Activated CD8-positive, alpha-beta memory T cell treated with anti-CD3 and anti-CD28 coated beads for 36 hours (primary cell): Measurements from ENCODE around the gene FOXP4. TPM values are rescaled to one million over a fixed set of nuclear protein-coding genes. Genes with fewer than 3 reads are reported as not detected.

Experiments used
- CTCF ChIA-PET: fragments of 350-600 bp; sonication (Branson Sonifier 250); formaldehyde crosslinking; loops from one replicate; lab custom pipeline; 2021; ENCODE audit warnings: antibody characterized with exemption; lab: Charles Lee
- POLR2A ChIA-PET: fragments of 350-600 bp; sonication (Branson Sonifier 250); formaldehyde crosslinking; loops from one replicate; lab custom pipeline; 2021; ENCODE audit warnings: antibody characterized with exemption; lab: Charles Lee
- total RNA-seq, 2 experiments: library from RNA; stranded (reverse); gene quantifications; one replicate each; pipeline ENCODE4 v1.2.3, GENCODE V29; 2021

FOXP4 gene
- total RNA-seq, 2 experiments from 2014 or later, result 21.0 to 23.6 TPM

DNA sequence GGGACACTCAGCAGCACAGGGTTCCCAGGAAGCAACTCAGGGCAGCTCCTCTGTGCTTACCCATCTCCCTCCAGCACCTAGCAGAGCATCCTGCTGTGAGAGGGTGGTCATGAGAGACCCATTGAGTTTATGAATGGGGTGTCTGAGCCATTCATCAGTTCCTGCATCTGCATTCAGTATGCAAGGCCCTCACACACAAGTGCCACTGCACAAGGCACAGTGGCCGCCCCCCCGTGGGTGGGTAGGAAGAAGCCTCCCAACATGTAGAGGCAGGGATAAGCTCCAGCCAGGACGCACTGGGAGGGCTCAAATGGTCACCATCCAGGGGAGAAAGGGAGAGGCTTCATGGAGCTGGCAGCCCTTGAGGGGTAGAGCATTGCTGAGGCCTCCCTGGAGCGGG is 43.0 kb downstream of the FOXP4 start:
- ChIA-PET POLR2A (no interaction called here), CTCF (interaction anchor here (1.0 kb wide), 1 partner anchor 164 kb away, joined by 5 read pairs; no protein-coding TSS in a partner anchor)

DNA sequence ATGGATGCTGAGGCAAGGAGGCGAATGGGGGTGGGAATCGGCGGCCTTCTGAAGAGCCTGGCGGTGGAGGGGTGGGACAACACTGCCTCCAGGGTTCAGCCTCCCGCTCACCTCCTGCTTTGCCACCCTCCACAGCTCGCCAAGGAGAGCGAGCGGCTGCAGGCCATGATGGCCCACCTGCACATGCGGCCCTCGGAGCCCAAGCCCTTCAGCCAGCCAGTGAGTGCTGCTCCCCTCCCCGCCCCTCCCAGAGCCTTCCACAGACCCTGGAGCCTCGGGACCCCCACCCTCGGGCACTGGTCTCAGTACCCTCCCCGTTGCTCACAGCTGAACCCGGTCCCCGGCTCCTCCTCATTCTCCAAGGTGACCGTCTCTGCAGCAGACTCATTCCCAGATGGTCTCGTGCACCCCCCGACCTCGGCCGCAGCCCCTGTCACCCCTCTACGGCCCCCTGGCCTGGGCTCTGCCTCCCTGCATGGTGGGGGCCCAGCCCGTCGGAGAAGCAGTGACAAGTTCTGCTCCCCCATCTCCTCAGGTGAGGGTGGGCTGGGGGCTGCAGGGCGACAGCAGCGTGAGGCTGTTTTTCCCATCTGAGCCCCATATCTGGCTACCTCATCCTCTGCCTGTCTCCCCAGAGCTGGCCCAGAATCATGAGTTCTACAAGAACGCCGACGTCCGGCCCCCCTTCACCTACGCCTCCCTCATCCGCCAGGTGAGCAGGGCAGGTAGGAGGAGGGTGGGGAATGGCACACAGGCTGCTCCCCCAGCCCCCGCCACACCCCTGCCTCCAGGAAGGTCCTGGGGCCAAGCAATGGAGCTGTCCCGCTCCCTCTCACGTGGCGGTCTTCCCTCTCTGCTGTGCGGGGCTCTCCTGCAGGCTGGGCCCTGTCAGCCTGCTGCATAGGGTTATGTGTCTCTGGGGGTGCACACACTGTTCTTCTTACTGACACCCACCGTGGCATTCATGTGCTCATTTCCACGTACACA is 43.7 kb downstream of the FOXP4 start:
- CTCF ChIA-PET, result interaction anchor here (1.3 kb wide), 1 partner anchor 167 kb away, joined by 5 read pairs; no protein-coding TSS in a partner anchor
- POLR2A ChIA-PET, result no interaction called here

DNA sequence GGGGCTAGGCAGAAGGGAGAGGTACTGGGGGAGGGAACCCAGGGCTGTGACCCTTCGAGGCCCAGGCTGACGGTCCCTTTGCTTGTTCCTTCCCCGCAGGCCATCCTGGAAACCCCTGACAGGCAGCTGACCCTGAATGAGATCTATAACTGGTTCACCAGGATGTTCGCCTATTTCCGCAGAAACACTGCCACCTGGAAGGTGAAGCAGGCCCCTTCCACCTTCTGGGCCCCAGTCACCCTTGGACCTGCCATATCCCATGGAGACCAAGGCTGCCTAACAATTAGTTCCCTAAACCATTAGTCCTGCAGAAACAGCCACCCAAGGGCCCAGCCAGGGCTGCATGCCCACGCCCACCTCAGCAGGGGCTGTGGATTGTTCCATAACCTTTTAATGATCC is 44.9 kb downstream of the FOXP4 start:
- ChIA-PET POLR2A (no interaction called here), CTCF (interaction anchor here (0.7 to 2.1 kb wide), 5 partner anchors 12 to 221 kb away, joined by 3 to 12 read pairs (median 5); no protein-coding TSS in a partner anchor)

DNA sequence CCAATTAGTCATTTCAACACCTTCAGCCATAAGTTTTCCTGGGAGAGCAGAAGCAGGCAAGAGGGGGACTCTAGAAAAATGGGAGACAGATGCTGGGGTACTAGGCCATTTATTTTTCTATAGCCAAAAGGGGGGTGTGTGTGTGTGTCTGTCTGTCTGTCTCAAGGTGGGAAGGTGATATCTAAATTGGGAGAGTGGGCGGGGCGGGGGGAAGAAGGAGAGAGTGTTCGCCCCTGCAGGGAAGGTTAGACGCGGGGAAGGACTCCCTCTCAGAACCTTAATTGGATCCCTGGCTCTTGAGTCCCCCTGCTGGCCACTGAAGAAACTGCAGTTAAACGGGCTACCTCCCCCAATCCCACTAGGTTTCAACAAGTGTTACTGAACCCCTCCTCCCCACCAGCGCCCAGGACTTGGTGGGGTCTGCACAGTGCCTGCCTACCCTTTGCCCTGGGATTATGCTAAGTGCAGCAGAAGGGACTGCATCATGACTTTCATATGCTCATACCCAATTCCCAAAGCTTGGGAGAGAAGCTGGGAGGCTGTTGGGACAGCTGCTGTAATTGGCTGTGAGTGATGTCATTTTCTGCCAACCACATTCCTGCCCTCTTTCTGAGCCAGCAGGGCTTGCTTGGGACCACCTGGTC is 45.8 kb downstream of the FOXP4 start:
- ChIA-PET CTCF (interaction anchor here (0.5 to 2.1 kb wide), 8 partner anchors 11 to 223 kb away, joined by 3 to 12 read pairs (median 3); no protein-coding TSS in a partner anchor), POLR2A (no interaction called here)

DNA sequence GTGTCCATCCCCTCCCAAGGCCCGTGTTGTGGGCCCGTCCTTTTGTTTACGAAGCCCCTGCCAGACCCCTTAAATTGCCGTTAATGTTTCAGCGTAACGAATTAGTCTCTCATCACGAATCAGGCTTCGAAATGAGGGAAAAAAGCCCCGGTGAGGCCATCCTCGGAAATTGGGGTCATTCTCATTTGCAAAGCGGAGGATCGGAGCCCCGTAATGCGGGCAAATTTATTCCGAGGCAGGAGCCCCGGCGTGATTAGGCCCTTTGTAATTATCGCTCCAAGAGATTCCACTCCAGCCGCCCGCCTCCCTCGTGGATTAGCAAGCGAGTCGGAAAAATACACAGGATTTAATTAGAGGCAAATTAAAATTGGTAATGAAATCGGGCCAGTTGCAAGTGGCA is 47.2 kb downstream of the FOXP4 start:
- POLR2A ChIA-PET, result no interaction called here
- CTCF ChIA-PET, result interaction anchor here (2.1 kb wide), 1 partner anchor 9 kb away, joined by 7 read pairs; no protein-coding TSS in a partner anchor

DNA sequence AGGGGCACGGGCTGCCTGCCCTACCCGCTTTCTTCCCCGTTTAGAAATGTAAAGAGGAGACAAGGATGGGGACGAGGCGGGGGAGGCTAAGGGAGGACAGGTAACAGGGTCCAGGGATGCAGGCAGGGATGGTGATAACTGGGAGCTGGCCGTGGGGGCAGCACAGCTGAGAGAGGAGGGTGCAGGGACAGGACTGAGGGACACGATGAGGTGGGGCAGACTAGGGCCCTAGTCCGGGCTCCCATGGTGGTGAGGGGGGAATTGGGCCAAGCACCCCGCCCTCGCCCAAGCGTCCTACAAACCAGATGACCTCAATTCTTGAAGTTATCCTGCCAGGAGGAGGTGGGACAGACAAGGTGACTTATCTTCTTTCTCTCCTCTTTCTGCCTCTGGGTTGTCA is 47.7 kb downstream of the FOXP4 start:
- ChIA-PET CTCF (interaction anchor here (1.9 kb wide), 1 partner anchor 168 kb away, joined by 8 read pairs; no protein-coding TSS in a partner anchor), POLR2A (no interaction called here)

DNA sequence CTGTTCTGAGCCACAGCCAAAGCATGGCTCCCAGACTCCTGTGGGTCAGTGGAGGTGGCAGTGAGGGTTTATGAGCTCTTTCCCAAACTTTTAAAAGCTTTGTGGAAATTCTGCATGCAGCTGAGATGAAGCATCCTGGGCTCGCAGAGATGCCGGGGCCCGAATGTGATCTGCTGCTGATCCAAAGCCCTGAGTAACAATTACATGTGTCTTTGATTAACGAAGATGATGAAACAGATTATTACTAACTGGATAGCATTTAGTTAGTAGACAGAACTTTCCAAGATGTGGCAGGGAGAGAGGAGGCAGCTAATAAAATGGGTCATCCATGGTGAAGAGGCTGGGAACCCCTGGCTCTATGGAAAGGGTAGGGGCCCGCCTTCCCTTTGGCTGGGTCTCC is 48.1 kb downstream of the FOXP4 start:
- POLR2A ChIA-PET, result no interaction called here
- CTCF ChIA-PET, result interaction anchor here (1.0 to 1.9 kb wide), 2 partner anchors 125 to 169 kb away, joined by 3 to 8 read pairs; no protein-coding TSS in a partner anchor

DNA sequence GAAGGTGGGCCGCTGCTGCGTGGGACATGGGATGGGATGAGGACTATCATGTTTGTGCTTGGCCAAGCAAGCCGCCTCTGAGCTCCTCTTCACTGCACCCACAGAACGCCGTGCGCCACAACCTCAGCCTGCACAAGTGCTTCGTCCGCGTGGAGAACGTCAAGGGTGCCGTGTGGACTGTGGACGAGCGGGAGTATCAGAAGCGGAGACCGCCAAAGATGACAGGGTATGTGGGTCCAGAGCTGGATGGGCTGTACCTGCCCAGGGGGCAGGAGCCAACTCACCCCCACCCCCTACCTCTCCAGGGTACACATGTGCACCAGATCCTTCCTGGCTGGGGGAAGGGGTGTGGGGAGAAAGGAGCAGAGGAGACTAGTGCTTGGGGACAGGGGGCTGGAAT is 48.6 kb downstream of the FOXP4 start:
- ChIA-PET POLR2A (no interaction called here), CTCF (interaction anchor here (1.0 to 1.9 kb wide), 2 partner anchors 125 to 169 kb away, joined by 3 to 8 read pairs; no protein-coding TSS in a partner anchor)

DNA sequence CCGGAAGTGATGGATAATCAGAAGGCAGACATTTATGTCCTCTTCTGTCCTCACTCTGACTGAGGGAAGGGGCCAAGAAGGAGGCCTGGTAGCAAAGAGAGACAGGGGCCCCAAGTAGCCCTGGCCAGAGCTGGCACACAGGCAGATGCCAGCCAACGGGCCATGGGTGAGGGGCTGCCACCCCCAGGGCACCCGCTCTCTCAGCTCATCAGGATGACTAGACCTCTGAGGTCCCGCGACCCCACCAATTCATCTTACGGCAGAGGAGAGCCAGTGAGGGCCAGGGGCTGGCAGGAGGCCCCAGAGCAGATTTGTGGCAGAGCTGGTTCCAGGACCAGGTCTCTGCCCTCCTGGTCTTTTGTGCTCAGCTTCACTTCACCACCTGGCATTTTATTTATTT is 49.0 kb downstream of the FOXP4 start:
- POLR2A ChIA-PET, result no interaction called here
- CTCF ChIA-PET, result interaction anchor here (1.0 to 1.9 kb wide), 2 partner anchors 126 to 169 kb away, joined by 3 to 8 read pairs; no protein-coding TSS in a partner anchor

DNA sequence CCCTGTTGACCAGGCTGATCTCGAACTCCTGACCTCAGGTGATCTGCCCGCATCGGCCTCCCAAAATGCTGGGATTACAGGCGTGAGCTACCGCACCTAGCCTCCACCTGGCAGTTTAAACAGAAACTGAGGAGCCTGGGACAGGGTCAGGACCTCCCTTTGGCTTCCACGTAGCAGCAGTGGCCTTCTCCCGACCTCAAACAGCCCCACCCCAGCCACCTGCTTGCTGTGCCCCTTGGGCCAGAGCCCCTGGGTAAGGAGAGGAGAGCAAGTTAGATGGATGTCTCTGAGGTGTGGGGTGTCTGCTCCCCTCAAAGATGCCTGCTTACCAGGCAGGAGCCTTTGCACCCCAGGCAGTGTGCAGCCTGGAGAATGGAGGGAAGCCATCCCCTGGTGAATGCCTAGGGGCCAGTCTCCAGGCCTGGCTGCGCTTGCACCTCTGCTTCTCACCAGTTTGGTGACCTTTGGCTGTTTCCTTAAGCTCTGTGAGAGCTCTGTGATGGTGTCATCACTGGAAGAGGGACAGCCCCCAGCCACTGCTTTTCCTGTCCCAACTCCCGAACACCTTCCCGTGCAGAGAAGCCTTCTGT is 50.0 kb downstream of the FOXP4 start:
- CTCF ChIA-PET, result interaction anchor here (1.4 kb wide), 1 partner anchor 87 kb away, joined by 8 read pairs; no protein-coding TSS in a partner anchor

DNA sequence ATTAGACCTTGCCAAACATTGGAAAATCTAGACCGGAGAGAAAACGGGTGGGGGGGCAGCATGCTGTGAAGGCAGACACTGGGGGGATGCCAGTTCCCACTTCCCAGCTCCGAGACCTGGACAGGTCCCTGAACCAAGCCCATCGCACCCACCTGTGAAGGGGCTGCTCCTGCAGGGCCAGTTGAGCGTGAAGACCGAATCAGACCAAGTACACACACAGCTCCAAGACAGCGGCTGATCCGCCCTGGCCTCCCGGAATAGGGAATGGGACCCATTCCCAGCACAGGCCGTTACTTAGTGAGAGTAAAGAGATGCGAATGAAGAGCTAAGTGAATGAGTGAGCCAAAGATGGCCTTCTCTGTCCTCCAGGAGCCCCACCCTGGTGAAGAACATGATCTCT is 50.6 kb downstream of the FOXP4 start:
- ChIA-PET CTCF (interaction anchor here (1.4 kb wide), 1 partner anchor 87 kb away, joined by 8 read pairs; no protein-coding TSS in a partner anchor), POLR2A (no interaction called here)

More for the DNA sequence above, 50.0 kb downstream of the FOXP4 start:
- POLR2A ChIA-PET, result no interaction called here

DNA sequence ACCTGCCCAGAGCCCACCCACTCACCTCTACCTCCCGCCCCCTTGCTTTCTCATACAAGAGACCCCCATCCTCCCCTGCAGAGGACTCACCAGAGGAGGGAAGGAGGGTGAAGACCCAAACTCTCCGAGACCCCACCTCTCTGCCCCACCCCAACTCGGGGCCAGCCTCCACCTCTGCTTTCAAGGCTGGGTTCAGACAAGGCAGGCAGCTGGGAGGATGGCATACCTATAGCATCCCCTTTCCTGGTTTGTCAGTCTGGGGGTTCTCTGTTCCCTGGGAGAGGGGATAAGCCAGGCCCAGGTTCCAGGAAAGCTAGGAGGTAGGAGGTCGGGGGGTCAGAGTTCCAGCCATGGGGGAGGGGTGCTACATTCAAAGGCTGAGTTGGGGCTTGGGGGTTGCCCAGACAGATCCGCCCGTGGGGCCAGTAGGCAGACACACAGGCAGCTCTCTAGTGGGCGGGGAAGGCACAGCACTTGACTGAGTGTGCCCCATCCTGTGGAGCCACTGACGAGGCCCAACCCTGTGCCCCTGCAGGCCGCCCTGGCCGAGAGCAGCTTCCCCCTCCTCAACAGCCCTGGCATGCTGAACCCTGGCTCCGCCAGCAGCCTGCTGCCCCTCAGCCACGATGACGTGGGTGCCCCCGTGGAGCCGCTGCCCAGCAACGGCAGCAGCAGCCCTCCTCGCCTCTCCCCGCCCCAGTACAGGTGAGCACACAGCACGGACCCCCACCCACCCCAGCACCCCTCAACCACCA is 51.2 kb downstream of the FOXP4 start:
- ChIA-PET POLR2A (no interaction called here), CTCF (interaction anchor here (1.4 kb wide), 1 partner anchor 86 kb away, joined by 8 read pairs; no protein-coding TSS in a partner anchor)

DNA sequence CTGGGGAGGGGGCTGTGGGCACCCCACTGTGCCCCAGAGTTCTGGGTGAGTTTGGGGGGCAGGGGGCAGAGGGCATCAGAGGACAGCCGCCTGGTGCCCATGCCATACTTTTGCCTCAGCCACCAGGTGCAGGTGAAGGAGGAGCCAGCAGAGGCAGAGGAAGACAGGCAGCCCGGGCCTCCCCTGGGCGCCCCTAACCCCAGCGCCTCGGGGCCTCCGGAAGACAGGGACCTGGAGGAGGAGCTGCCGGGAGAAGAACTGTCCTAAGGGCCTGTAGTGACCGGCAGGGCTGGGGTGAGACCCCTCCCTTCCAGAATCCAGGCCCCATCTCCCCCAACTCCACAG is 52.5 kb downstream of the FOXP4 start:
- ChIA-PET POLR2A (no interaction called here), CTCF (interaction anchor here (0.8 to 0.9 kb wide), 2 partner anchors 85 to 187 kb away, joined by 3 to 4 read pairs; no protein-coding TSS in a partner anchor)

DNA sequence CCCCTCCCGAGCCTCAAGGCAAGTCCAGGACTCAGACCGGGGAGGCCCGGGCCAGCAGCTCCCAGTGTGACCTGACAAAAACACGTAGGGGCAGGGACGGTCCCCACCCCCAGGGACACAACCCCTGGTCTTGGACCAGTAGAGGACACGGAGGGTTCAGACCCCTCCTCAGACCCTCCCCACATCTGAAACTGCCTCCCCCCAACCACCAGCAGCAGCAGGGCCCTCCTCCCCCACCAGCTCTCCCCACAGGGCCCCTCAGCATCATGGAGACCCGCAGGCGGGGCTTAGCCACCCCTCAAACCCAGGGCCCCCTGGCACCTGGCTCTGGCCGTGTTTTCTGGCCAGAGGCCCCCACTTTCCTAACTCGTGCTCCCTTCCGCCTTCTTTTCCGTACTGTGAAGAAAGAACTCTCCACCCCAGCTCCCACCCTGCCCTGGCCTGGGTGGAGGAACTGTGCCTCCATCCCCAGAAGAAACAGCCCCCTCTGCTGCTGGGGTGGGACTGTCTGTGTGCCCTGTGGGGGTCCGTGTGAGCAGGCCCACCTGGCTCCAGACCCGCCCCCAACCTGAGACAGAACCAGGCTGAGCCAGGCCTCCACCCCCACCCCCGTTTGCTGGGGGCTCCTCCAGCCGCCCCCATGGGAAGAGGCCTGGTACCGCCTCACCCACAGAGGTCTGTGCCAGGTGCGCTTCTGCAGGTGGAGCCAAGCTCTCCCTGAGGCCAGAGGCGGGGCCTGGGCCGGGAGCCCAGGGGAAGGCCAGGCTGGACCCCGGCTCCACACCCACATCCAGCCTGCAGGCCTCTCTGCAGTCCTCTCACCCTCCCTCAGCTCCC is 53.1 kb downstream of the FOXP4 start:
- ChIA-PET CTCF (interaction anchor here (0.9 kb wide), 1 partner anchor 84 kb away, joined by 3 read pairs; no protein-coding TSS in a partner anchor), POLR2A (no interaction called here)

DNA sequence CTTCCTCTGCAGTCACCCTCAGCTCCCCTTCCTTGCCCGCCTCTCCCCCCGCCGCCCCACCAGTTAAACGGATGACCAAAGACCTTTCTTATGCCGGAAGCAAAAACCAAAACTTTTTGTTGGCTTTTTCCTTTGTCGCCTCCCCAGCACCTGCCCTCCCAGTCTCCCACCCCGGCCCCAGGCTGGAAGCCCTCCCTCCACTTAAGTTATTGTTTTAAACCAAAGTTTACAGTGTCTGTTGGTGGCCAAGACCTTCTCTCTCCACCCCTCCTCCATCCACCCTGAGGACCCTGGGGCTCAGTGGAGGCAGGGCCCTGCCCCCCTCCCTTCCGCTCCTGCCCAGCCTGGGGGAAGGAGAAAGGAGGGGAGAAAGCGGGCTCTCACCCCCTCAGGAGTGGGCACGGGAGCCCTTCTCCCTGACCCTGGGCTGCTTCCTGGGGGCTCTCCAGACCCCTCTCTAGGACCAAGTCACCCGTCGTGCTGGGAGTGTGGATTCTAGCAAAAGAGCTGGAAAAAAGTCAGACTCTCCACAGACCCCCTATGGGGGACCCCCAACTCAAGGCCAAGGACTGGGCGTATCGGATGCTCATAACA is 53.8 kb downstream of the FOXP4 start:
- POLR2A ChIA-PET, result no interaction called here

DNA sequence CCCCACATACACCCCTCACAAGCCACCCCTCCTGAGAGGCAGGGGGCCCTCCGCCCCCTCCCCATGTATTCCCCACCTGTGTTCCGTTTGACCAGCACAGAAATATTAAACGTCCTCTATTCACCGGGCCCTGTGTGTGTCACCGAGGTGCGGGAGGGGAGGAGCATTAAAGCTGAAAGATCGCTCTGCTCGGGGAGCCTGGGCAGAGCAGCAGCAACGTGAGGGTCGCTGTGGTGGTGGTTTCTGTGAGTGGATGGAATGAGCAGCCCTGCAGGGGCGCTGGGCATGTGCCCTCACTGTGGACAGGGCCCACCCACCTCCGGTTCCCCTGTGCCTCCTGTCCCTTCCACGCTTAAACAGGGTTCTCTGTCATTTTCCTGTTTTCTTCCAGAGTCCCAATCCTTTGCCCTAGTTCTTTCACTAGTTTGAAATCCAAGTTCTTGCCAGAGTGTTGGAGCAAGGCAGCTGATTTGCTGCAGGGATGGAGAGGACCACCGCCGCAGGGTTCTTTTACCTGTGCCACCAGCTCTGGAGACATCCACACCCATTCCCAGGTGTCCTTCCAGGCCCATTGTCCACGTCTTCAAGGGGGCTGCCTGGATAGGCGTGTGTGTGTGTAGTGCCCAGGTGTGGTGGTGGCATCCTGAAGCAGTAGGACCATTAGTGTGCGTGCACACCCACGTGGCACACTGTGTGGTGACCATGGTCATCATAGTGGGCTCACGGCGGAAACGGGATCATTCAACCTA is 54.5 kb downstream of the FOXP4 start:
- POLR2A ChIA-PET, result no interaction called here
- CTCF ChIA-PET, result interaction anchor here (0.9 to 3.9 kb wide), 2 partner anchors 81 to 84 kb away, joined by 3 to 45 read pairs; no protein-coding TSS in a partner anchor

More for the DNA sequence above, 53.8 kb downstream of the FOXP4 start:
- CTCF ChIA-PET, result interaction anchor here (0.9 kb wide), 1 partner anchor 82 kb away, joined by 3 read pairs; no protein-coding TSS in a partner anchor
